NCI-H187 treated with DMSO at 0.1 percent for 48 hours (cell line): ENCODE results near the gene MARCHF9.
"Not testable (repeated sequence)": the region's sequence is repeated elsewhere in the genome, so short reads cannot be mapped to it uniquely, and the experiment has no call there.

Experiments used
- DNase-seq: peaks from one replicate; lab custom pipeline; 2025; lab: John Stamatoyannopoulos, UW

Gene MARCHF9

GRCh38 chr12:57771236-57771872 is 16.5 kb downstream of the MARCHF9 start:
- DNase-seq = peak; percentile 50

- DNase-seq = peak; percentile 88
Measured at GRCh38 chr12:57771873-57772428, 17.0 kb downstream of the MARCHF9 start, which contains the start of gene METTL1. TSS of gene METTL1 (minus strand) at chr12:57772105. CDS start at chr12:57772083, 22 bp downstream.

GRCh38 chr12:57772429-57773322 is 17.8 kb downstream of the MARCHF9 start, which contains the start of gene EEF1AKMT3:
TSS of gene EEF1AKMT3 (plus strand) at chr12:57772614. CDS start at chr12:57772725, 111 bp downstream.
- no peak for DNase-seq

GRCh38 chr12:57774634-57775033 is 19.7 kb downstream of the MARCHF9 start:
- DNase-seq = not testable (repeated sequence)

GRCh38 chr12:57775044-57775443 is 20.1 kb downstream of the MARCHF9 start:
- DNase-seq = no peak

GRCh38 chr12:57775563-57776246 is 20.8 kb downstream of the MARCHF9 start:
- no peak for DNase-seq

- no peak for DNase-seq
Measured at GRCh38 chr12:57776247-57776587, 21.3 kb downstream of the MARCHF9 start.

GRCh38 chr12:57777367-57777766 is 22.5 kb downstream of the MARCHF9 start:
- DNase-seq = no peak

GRCh38 chr12:57777911-57778310 is 23.0 kb downstream of the MARCHF9 start:
- DNase-seq = no peak

GRCh38 chr12:57779736-57780135 is 24.8 kb downstream of the MARCHF9 start:
- no peak for DNase-seq

- no peak for DNase-seq
Measured at GRCh38 chr12:57780284-57780897, 25.5 kb downstream of the MARCHF9 start.

- DNase-seq = no peak
Measured at GRCh38 chr12:57781244-57781643, 26.3 kb downstream of the MARCHF9 start.

GRCh38 chr12:57781801-57782200 is 26.9 kb downstream of the MARCHF9 start:
- DNase-seq = no peak

- no peak for DNase-seq
Measured at GRCh38 chr12:57782243-57782607, 27.3 kb downstream of the MARCHF9 start.

GRCh38 chr12:57782608-57783465 is 27.9 kb downstream of the MARCHF9 start, which contains the start of gene TSFM:
TSS of gene TSFM (plus strand) at chr12:57782787. CDS start at chr12:57782802, 15 bp downstream.
- peak; percentile 81 for DNase-seq

- DNase-seq = no peak
Measured at GRCh38 chr12:57783466-57783801, 28.5 kb downstream of the MARCHF9 start.

GRCh38 chr12:57783861-57784260 is 29.0 kb downstream of the MARCHF9 start:
- no peak for DNase-seq

- DNase-seq = no peak
Measured at GRCh38 chr12:57793920-57794319, 39.0 kb downstream of the MARCHF9 start.

- DNase-seq = no peak
Measured at GRCh38 chr12:57795354-57795753, 40.5 kb downstream of the MARCHF9 start.

- no peak for DNase-seq
Measured at GRCh38 chr12:57796996-57797395, 42.1 kb downstream of the MARCHF9 start.

GRCh38 chr12:57797933-57798332 is 43.0 kb downstream of the MARCHF9 start:
- DNase-seq = no peak
